Ovary (tissue), 9 donors: ENCODE data around the gene KRT2. TPM values are rescaled to one million over a fixed set of nuclear protein-coding genes. Genes with fewer than 3 reads are reported as not detected.

Experiments used
- DNase-seq, 5 donors: peaks; one replicate each; pipeline ENCODE4 v3.0.0-alpha.2; 2019 to 2020
- H3K27ac ChIP-seq, 2 donors: fragments of 200-600 bp; one replicate each; pipeline versions ENCODE4 v1.5.1 to v1.8.0; 2019 to 2022
- H3K27me3 ChIP-seq: fragments of 200-600 bp; one replicate; pipeline ENCODE4 v1.8.0; 2022
- H3K36me3 ChIP-seq: fragments of 200-600 bp; sonication (generic); one replicate; pipeline ENCODE4 v1.5.1; 2019
- H3K4me1 ChIP-seq: one replicate; pipeline ENCODE4 v1.8.1; 2013; ENCODE audit warnings: mild to moderate bottlenecking, moderate library complexity; ENCODE audit not compliant: insufficient read depth
- H3K4me3 ChIP-seq: fragments of 200-600 bp; sonication (generic); one replicate; pipeline ENCODE4 v1.5.1; 2017
- H3K9me3 ChIP-seq, 2 donors: fragments of 200-600 bp in 1 of 2; sonication (generic) in 1 of 2; one replicate each; pipeline versions ENCODE4 v1.5.1 to v1.8.1; 2013 to 2019; ENCODE audit warnings: mild to moderate bottlenecking in 1 of 2, moderate library complexity in 1 of 2
- EP300 ChIP-seq: sonication (generic); formaldehyde crosslinking; IDR thresholded peaks from one replicate; pipeline ENCODE4 v1.6.1; 2017; ENCODE audit warnings: antibody characterized with exemption
- POLR2A ChIP-seq: fragments of 450-650 bp; IDR thresholded peaks from one replicate; pipeline ENCODE4 v1.6.1; 2017; ENCODE audit warnings: antibody characterized with exemption, mild to moderate bottlenecking, moderate library complexity
- WGBS, 3 donors: extraction: QIAGEN DNeasy Blood & Tissue Kit in 1 of 3; methylation state at CpG; one replicate each; pipeline versions ENCODE4 v1.1.5 to v1.1.7; 2013 to 2017; 5-methylcytosine and 5-hydroxymethylcytosine counted together
- intact Hi-C, 4 donors: fragments of 100-400 bp; cut with DNase I; formaldehyde crosslinking; loops; one replicate each; pipeline versions ENCODE4 v1.11.0 to v1.15.1; 2022 to 2023
- polyA plus RNA-seq, 2 donors: library from polyadenylated mRNA; stranded (reverse); fragments of 200-250 nt in 1 of 2; fragments of 350-450 nt in 1 of 2; fragmentation: Illumina TruSeq in 1 of 2; extraction: RNeasy Lipid Tissue Mini Kit (QIAGEN cat#74804) in 1 of 2; gene quantifications; one replicate each; pipeline ENCODE4 v1.2.3, GENCODE V29; 2013 to 2014
- total RNA-seq, 7 donors: library from RNA; depleted of rRNA in 2 of 7; stranded (reverse); fragments of >200 nt in 2 of 7; fragmentation: NEBNext Ultra II Directional in 3 of 7; extraction: Animal tissue kit (Norgen Biotek cat#: 25700) in 3 of 7; gene quantifications; one replicate each; pipeline versions ENCODE4 v1.1.0 to v1.2.4, GENCODE V29; 2016 to 2023
- TF ChIP-seq, protein P1 (sequence below), 3 donors: fragments of 450-650 bp in 2 of 3; fragments of 200-600 bp in 1 of 3; IDR thresholded peaks; one replicate each; pipeline versions ENCODE4 v1.5.1 to v1.8.0; 2016 to 2022; ENCODE audit warnings: antibody characterized with exemption in 3 of 3, mild to moderate bottlenecking in 1 of 3
- donor health status: DM: no; HTN: no; CAD: no; lungs with moderate emphysema.
- donor health status: DM: no; HTN: no; CAD: no.
- donor health status: Bipolar disorder and iron deficiency.
- donor health status: DM: yes; HTN: yes; CAD: no.
- donor health status: DM: no; HTN: no; CAD: no.
- donor health status: DM: yes; HTN: yes; CAD: no.

The KRT2 gene
- total and polyA plus RNA-seq, 9 donors = not detected

DNA sequence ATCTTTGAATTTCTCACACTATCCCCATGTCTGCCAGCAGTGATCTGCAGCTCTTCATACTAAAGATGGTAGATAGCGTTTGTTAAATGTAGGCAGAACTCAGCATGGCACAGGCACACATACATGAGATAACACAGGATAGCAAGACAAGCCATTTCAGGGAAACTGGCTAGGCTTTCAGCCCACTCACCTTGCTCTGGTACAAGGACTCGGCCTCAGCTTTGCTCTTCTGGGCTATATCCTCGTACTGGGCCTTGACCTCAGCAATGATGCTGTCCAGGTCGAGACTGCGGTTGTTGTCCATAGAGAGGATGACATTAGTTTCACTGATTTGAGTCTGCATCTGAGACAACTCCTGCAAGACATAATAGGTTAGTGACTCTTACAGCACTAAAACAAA is 25.1 kb upstream of the KRT2 start:
- Histone ChIP-seq H3K9me3 (no peaks in the 10 kb centered on the region), H3K4me1 (no peaks in the 10 kb centered on the region), H3K27me3 (no peaks in the 10 kb centered on the region), H3K36me3 (no peaks in the 10 kb centered on the region), H3K4me3 (no peak overlapping the region), H3K27ac (no peak overlapping the region)
- TF ChIP-seq EP300 (no peak), POLR2A (no peak)
- TF ChIP-seq, protein P1, sequence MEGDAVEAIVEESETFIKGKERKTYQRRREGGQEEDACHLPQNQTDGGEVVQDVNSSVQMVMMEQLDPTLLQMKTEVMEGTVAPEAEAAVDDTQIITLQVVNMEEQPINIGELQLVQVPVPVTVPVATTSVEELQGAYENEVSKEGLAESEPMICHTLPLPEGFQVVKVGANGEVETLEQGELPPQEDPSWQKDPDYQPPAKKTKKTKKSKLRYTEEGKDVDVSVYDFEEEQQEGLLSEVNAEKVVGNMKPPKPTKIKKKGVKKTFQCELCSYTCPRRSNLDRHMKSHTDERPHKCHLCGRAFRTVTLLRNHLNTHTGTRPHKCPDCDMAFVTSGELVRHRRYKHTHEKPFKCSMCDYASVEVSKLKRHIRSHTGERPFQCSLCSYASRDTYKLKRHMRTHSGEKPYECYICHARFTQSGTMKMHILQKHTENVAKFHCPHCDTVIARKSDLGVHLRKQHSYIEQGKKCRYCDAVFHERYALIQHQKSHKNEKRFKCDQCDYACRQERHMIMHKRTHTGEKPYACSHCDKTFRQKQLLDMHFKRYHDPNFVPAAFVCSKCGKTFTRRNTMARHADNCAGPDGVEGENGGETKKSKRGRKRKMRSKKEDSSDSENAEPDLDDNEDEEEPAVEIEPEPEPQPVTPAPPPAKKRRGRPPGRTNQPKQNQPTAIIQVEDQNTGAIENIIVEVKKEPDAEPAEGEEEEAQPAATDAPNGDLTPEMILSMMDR (IDR thresholded peaks at IDR 0.05) = no peak
- DNase-seq = no peak
- intact Hi-C loops = no loop called here
- 75 to 84% (median 76%) methylated on average over 5 of the region's 5 CpGs for WGBS, 3 donors

- Histone ChIP-seq H3K4me1 (no peaks in the 10 kb centered on the region), H3K9me3 (no peaks in the 10 kb centered on the region), H3K4me3 (no peak overlapping the region), H3K27me3 (no peaks in the 10 kb centered on the region), H3K27ac (no peak overlapping the region), H3K36me3 (no peaks in the 10 kb centered on the region)
- WGBS, 3 donors = 82 to 95% (median 85%) methylated on average over 7 of the region's 7 CpGs
- intact Hi-C loops = no loop called here
- no peak for TF ChIP-seq POLR2A
- TF ChIP-seq, protein P1 (IDR thresholded peaks at IDR 0.05) = no peak
- no peak for TF ChIP-seq EP300
- no peak for DNase-seq
These were observed 24.2 kb upstream of the KRT2 start for GRCh38 chr12:52676163-52676562.

- Histone ChIP-seq H3K4me3 (no peak overlapping the region), H3K36me3 (no peaks in the 10 kb centered on the region), H3K4me1 (no peaks in the 10 kb centered on the region), H3K27ac (no peak overlapping the region), H3K9me3 (no peaks in the 10 kb centered on the region), H3K27me3 (no peaks in the 10 kb centered on the region)
- DNase-seq = no peak
- 89 to 92% (median 91%) methylated on average over 28 of the region's 28 CpGs for WGBS, 3 donors
- intact Hi-C loops = no loop called here
- TF ChIP-seq EP300 (no peak), POLR2A (no peak)
- TF ChIP-seq, protein P1 (IDR thresholded peaks at IDR 0.05) = no peak
These were observed 23.3 kb upstream of the KRT2 start for GRCh38 chr12:52675301-52675701.

DNA sequence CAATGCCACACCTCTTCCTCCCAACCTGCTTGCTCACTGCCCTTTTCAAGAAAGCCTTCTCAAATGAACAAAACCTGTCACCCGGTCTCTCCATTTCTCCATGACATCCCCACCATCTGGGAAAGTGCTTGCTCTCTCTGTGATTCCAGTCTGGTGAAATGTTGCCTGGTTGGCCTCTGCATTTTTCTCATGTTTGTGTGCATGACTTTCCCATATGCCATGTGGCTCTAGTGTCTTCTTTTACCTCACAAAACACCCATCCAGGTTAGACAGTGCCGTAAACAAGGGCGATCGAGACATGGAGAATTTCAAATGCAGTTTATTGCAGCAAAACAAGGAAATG is 22.4 kb upstream of the KRT2 start:
- no peaks in the 10 kb centered on the region for H3K27me3 ChIP-seq
- 83 to 92% (median 88%) methylated on average over 4 of the region's 4 CpGs for WGBS, 3 donors
- no peak overlapping the region for H3K27ac ChIP-seq
- H3K9me3 ChIP-seq = no peaks in the 10 kb centered on the region
- H3K4me1 ChIP-seq = no peaks in the 10 kb centered on the region
- DNase-seq = no peak
- no peak overlapping the region for H3K4me3 ChIP-seq
- no peaks in the 10 kb centered on the region for H3K36me3 ChIP-seq
- TF ChIP-seq EP300 (no peak), POLR2A (no peak)
- TF ChIP-seq, protein P1 (IDR thresholded peaks at IDR 0.05) = no peak
- intact Hi-C loops = no loop called here
